HepG2 (cell line): Measurements from ENCODE around the gene GALR2. TPM values are rescaled to one million over a fixed set of nuclear protein-coding genes. Genes with fewer than 3 reads are reported as not detected.

Experiments
- ATF7 ChIP-seq, 2 experiments: fragments of 450-650 bp in 1 of 2; sonication (generic) in 1 of 2; formaldehyde crosslinking in 1 of 2; IDR thresholded peaks; 2 replicates each; pipeline versions ENCODE4 v1.4.0 to v1.6.1; 2016 to 2020; ENCODE audit warnings: antibody characterized with exemption in 1 of 2, mild to moderate bottlenecking in 1 of 2, missing genetic modification reagents in 1 of 2
- CSRNP1 ChIP-seq: sonication (generic); formaldehyde crosslinking; IDR thresholded peaks from 2 replicates; pipeline ENCODE4 v1.8.1; 2023; ENCODE audit warnings: mild to moderate bottlenecking, missing genetic modification reagents
- JUND ChIP-seq: sonication (generic); formaldehyde crosslinking; IDR thresholded peaks from 2 replicates; pipeline ENCODE4 v1.8.0; 2022; ENCODE audit warnings: mild to moderate bottlenecking, missing genetic modification reagents
- MEIS1 ChIP-seq: sonication (generic); formaldehyde crosslinking; IDR thresholded peaks from 2 replicates; pipeline ENCODE4 v1.9.0; 2021; ENCODE audit warnings: mild to moderate bottlenecking, missing genetic modification reagents, moderate library complexity, borderline replicate concordance
- THYN1 ChIP-seq: sonication (generic); formaldehyde crosslinking; IDR thresholded peaks from 2 replicates; pipeline ENCODE4 v1.8.1; 2023; ENCODE audit warnings: low read depth, mild to moderate bottlenecking, moderate library complexity, missing genetic modification reagents, borderline replicate concordance
- TOPORS ChIP-seq: sonication (generic); formaldehyde crosslinking; IDR thresholded peaks from 2 replicates; pipeline ENCODE4 v1.8.0; 2023; ENCODE audit warnings: mild to moderate bottlenecking, missing genetic modification reagents
- ZBTB10 ChIP-seq: sonication (generic); formaldehyde crosslinking; IDR thresholded peaks from 2 replicates; pipeline ENCODE4 v1.4.0; 2020; ENCODE audit warnings: missing genetic modification reagents, borderline replicate concordance
- ZBTB3 ChIP-seq: sonication (generic); formaldehyde crosslinking; IDR thresholded peaks from 2 replicates; pipeline ENCODE4 v1.4.0; 2020; ENCODE audit warnings: low read depth, mild to moderate bottlenecking, moderate library complexity, missing genetic modification reagents, borderline replicate concordance
- ZFP82 ChIP-seq: sonication (generic); formaldehyde crosslinking; IDR thresholded peaks from 2 replicates; pipeline ENCODE4 v1.5.1; 2020; ENCODE audit warnings: mild to moderate bottlenecking, missing genetic modification reagents, borderline replicate concordance
- ZNF18 ChIP-seq: sonication (generic); formaldehyde crosslinking; IDR thresholded peaks from 2 replicates; pipeline ENCODE4 v1.8.0; 2022; ENCODE audit warnings: mild to moderate bottlenecking, missing genetic modification reagents; ENCODE audit not compliant: insufficient replicate concordance
- ZNF205 ChIP-seq: IDR thresholded peaks from 2 replicates; pipeline ENCODE4 v1.6.1; 2018; ENCODE audit warnings: missing biosample characterization, missing genetic modification reagents
- ZNF275 ChIP-seq: sonication (generic); formaldehyde crosslinking; IDR thresholded peaks from 2 replicates; pipeline ENCODE4 v1.8.0; 2022; ENCODE audit warnings: missing genetic modification reagents, mild to moderate bottlenecking, inconsistent platforms, borderline replicate concordance
- ZNF460 ChIP-seq: sonication (generic); formaldehyde crosslinking; IDR thresholded peaks from 2 replicates; pipeline ENCODE4 v1.5.1; 2020; ENCODE audit warnings: missing genetic modification reagents, mild to moderate bottlenecking, borderline replicate concordance
- ZNF484 ChIP-seq: sonication (generic); formaldehyde crosslinking; IDR thresholded peaks from 2 replicates; pipeline ENCODE4 v1.5.1; 2020; ENCODE audit warnings: mild to moderate bottlenecking, low read depth, missing genetic modification reagents, borderline replicate concordance
- ZNF549 ChIP-seq: sonication (generic); formaldehyde crosslinking; IDR thresholded peaks from 2 replicates; pipeline ENCODE4 v1.5.0; 2020; ENCODE audit warnings: missing genetic modification reagents
- ZNF550 ChIP-seq: sonication (generic); formaldehyde crosslinking; IDR thresholded peaks from 2 replicates; pipeline ENCODE4 v1.4.0; 2020; ENCODE audit warnings: mild to moderate bottlenecking, missing genetic modification reagents, borderline replicate concordance
- ZNF678 ChIP-seq: sonication (generic); formaldehyde crosslinking; IDR thresholded peaks from 2 replicates; pipeline ENCODE4 v1.4.0; 2020; ENCODE audit warnings: mild to moderate bottlenecking, missing genetic modification reagents
- ZNF841 ChIP-seq: sonication (generic); formaldehyde crosslinking; IDR thresholded peaks from 2 replicates; pipeline ENCODE4 v1.8.1; 2023; ENCODE audit warnings: missing genetic modification reagents, borderline replicate concordance
- ZNF883 ChIP-seq: sonication (generic); formaldehyde crosslinking; IDR thresholded peaks from 2 replicates; pipeline ENCODE4 v1.5.1; 2020; ENCODE audit warnings: mild to moderate bottlenecking, missing genetic modification reagents; ENCODE audit errors: not compliant biosample characterization
- polyA plus RNA-seq, 8 experiments: library from polyadenylated mRNA; depleted of rRNA in 3 of 8; stranded (reverse) in 7 of 8; unstranded in 1 of 8; fragments of >200 nt; fragmentation: Illumina TruSeq in 4 of 8; extraction: Trizol in 4 of 8; gene quantifications; 2 replicates each; pipeline versions ENCODE4 v1.2.1 to v1.2.3, GENCODE V29; 2011 to 2016; ENCODE audit warnings: low read depth in 4 of 8, missing spikeins in 1 of 8, mixed read lengths in 1 of 8; ENCODE audit not compliant: insufficient read depth in 1 of 8
- total RNA-seq, 5 experiments: library from RNA; depleted of rRNA; stranded (reverse); fragments of >200 nt; fragmentation: Illumina TruSeq; extraction: Trizol; gene quantifications; 2 replicates each; pipeline ENCODE4 v1.2.3, GENCODE V29; 2016; ENCODE audit warnings: low read depth in 1 of 5

Gene GALR2
- total and polyA plus RNA-seq, 2 of the 13 experiments (the other 11 are each of a cell fraction or from before 2014, with no cell fraction given), result 0.48 to 0.58 TPM

GRCh38 chr17:76072148-76072858 is 2.3 kb upstream of the GALR2 start, which contains the start of gene SRP68 (continued):
- peak; percentile 73; the same call in 1 of the 2 replicates for TF ChIP-seq TOPORS
- TF ChIP-seq THYN1 (CRISPR knock-in tag), result no peak
- TF ChIP-seq ZNF18 (CRISPR knock-in tag), result no peak
- TF ChIP-seq ZNF460 (CRISPR knock-in tag), result no peak; the same call in 1 of the 2 replicates
- no peak; the same call in 1 of the 2 replicates for TF ChIP-seq ZNF484 (CRISPR knock-in tag)
- peak; percentile 75 for TF ChIP-seq JUND
- TF ChIP-seq ZNF205 (CRISPR knock-in tag), result no peak; the same call in 1 of the 2 replicates
- peak; percentile 94 for TF ChIP-seq CSRNP1 (CRISPR knock-in tag)
- peak; percentile 84 for TF ChIP-seq ZFP82 (CRISPR knock-in tag)
- peak; percentile 62; the same call in 1 of the 2 replicates for TF ChIP-seq ZNF275 (CRISPR knock-in tag)
- TF ChIP-seq ATF7 (IDR thresholded peaks at IDR 0.05), result no peak
- TF ChIP-seq ATF7 (CRISPR knock-in tag; IDR thresholded peaks at IDR 0.05), result peak; percentile 64; the same call in 1 of the 2 replicates
- peak; percentile 78 for TF ChIP-seq MEIS1 (CRISPR knock-in tag)
- TF ChIP-seq ZBTB3 (CRISPR knock-in tag), result 0 out of 2 replicates have a peak, but pooled peaks have one; percentile 50
- TF ChIP-seq ZNF841 (CRISPR knock-in tag), result 0 out of 2 replicates have a peak, but pooled peaks have one; percentile 41
- no peak for TF ChIP-seq ZBTB10 (CRISPR knock-in tag)
- no peak for TF ChIP-seq ZNF549 (CRISPR knock-in tag)
- peak; percentile 86 for TF ChIP-seq ZNF678
- no peak; the same call in 1 of the 2 replicates for TF ChIP-seq ZNF550 (CRISPR knock-in tag)
- peak; percentile 98 for TF ChIP-seq ZNF883 (CRISPR knock-in tag)
